HG03175 (cell line): Measurements from ENCODE around the gene MYO1E.

Source experiments
- ATAC-seq: cut with Tn5 transposase; IDR thresholded peaks from one replicate; pipeline ENCODE4 v1.9.1; 2021; ENCODE audit warnings: mild to moderate bottlenecking, moderate library complexity; ENCODE audit not compliant: unreplicated experiment

The MYO1E gene

GRCh38 chr15:59104602-59104911, 268.1 kb downstream of the MYO1E start:
- ATAC-seq: peak; percentile 40

- ATAC-seq: no peak
Measured at GRCh38 chr15:59099162-59099685, 273.4 kb downstream of the MYO1E start.

- ATAC-seq: no peak
Measured at GRCh38 chr15:59096429-59096828, 276.2 kb downstream of the MYO1E start.

GRCh38 chr15:59094077-59094476, 278.6 kb downstream of the MYO1E start:
- ATAC-seq: no peak

GRCh38 chr15:59087731-59088130, 284.9 kb downstream of the MYO1E start:
- no peak for ATAC-seq
